HepG2 (cell line): ENCODE measurements around the gene FXYD1. TPM values are rescaled to one million over a fixed set of nuclear protein-coding genes. Genes with fewer than 3 reads are reported as not detected.

ENCODE experiments used
- ATAC-seq: fragments of 200-7000 bp; cut with Tn5 transposase; 3 replicates; pipeline ENCODE4 v1.9.1; 2020; ENCODE audit warnings: mild to moderate bottlenecking, moderate library complexity
- BruUV-seq: library from RNA; stranded (reverse); fragments of 400-500 nt; replicated peaks from 2 replicates; lab custom pipeline; 2021; lab: Mats Ljungman, UMichigan
- CTCF ChIA-PET: fragments of 300-600 bp; formaldehyde crosslinking; extraction: SDS; loops from one replicate; lab custom pipeline; 2021; ENCODE audit warnings: low total read pairs, inconsistent platforms, low intra/inter-chr PET ratio; lab: Yijun Ruan, JAX
- POLR2A ChIA-PET: fragments of 350-600 bp; sonication (Branson Sonifier 250); formaldehyde crosslinking; loops from one replicate; lab custom pipeline; 2020; ENCODE audit warnings: antibody characterized with exemption, inconsistent platforms; lab: Yijun Ruan, JAX
- DNase-seq: peaks from one replicate; pipeline ENCODE4 v3.0.0-alpha.2; 2015; ENCODE audit warnings: low spot score
- FAIRE-seq: peaks from 3 replicates; lab custom pipeline; 2011; peaks lifted over from hg19 to GRCh38; lab: Jason Lieb, UNC
- H2AFZ ChIP-seq: one replicate; pipeline ENCODE4 v1.6.1; 2011; ENCODE audit warnings: low read length, inconsistent platforms
- H3K27ac ChIP-seq: fragments of 300-600 bp; 3 replicates; pipeline ENCODE4 v1.8.0; 2011; ENCODE audit warnings: mixed run types, mild to moderate bottlenecking, mixed read lengths, low read length, inconsistent platforms; ENCODE audit not compliant: insufficient read depth; ENCODE audit errors: extremely low read length
- H3K27me3 ChIP-seq, 2 experiments: fragments of 200-600 bp in 1 of 2; 2 replicates in 1 of 2; 3 replicates in 1 of 2; pipeline versions ENCODE4 v1.6.0 to v1.8.0; 2011; ENCODE audit warnings: low read length in 2 of 2, mild to moderate bottlenecking in 2 of 2, moderate library complexity in 2 of 2, inconsistent platforms in 1 of 2; ENCODE audit not compliant: insufficient read depth in 2 of 2, control insufficient read depth in 1 of 2
- H3K36me3 ChIP-seq, 2 experiments: fragments of 200-600 bp in 1 of 2; replicated peaks in 1 of 2; 2 replicates in 1 of 2; 3 replicates in 1 of 2; pipeline versions ENCODE4 v1.5.1 to v1.8.0; 2011; ENCODE audit warnings: low read length in 2 of 2, inconsistent platforms in 1 of 2; ENCODE audit not compliant: insufficient read depth in 2 of 2, control insufficient read depth in 1 of 2
- H3K4me1 ChIP-seq: 2 replicates; pipeline ENCODE4 v1.5.1; 2012; ENCODE audit warnings: low read length, inconsistent platforms; ENCODE audit not compliant: insufficient read depth
- H3K4me2 ChIP-seq: 2 replicates; pipeline ENCODE4 v1.6.0; 2011; ENCODE audit warnings: low read depth, low read length, inconsistent platforms
- H3K4me3 ChIP-seq, 3 experiments: fragments of 200-600 bp in 1 of 3; sonication (generic), shearing (Covaris generic) in 1 of 3; replicated peaks in 1 of 3; 2 replicates each; pipeline ENCODE4 v1.5.1; 2011 to 2016; ENCODE audit warnings: low read length in 3 of 3, inconsistent platforms in 2 of 3, low read depth in 2 of 3, mild to moderate bottlenecking in 2 of 3, control low read depth in 1 of 3, mixed read lengths in 1 of 3; ENCODE audit not compliant: insufficient read depth in 1 of 3
- H3K79me2 ChIP-seq: one replicate; pipeline ENCODE4 v1.6.1; 2011; ENCODE audit warnings: low read length, inconsistent platforms; ENCODE audit not compliant: insufficient read depth
- H3K9ac ChIP-seq: 2 replicates; pipeline ENCODE4 v1.6.0; 2011; ENCODE audit warnings: mild to moderate bottlenecking, low read depth, low read length, inconsistent platforms; ENCODE audit not compliant: insufficient read depth
- H3K9me3 ChIP-seq: 2 replicates; pipeline ENCODE4 v1.5.1; 2012; ENCODE audit warnings: mild to moderate bottlenecking, low read length
- H4K20me1 ChIP-seq: 2 replicates; pipeline ENCODE4 v1.6.0; 2011; ENCODE audit warnings: inconsistent platforms, mild to moderate bottlenecking, low read length, moderate library complexity; ENCODE audit not compliant: insufficient read depth
- ASH2L ChIP-seq: fragments of 300-600, 200-600 bp; sonication (generic); IDR thresholded peaks from 2 replicates; pipeline ENCODE4 v1.7.0; 2017; ENCODE audit warnings: low read depth, mild to moderate bottlenecking, moderate library complexity, mixed read lengths, low read length; ENCODE audit not compliant: insufficient read length
- LCORL ChIP-seq, 2 experiments: fragments of 450-650 bp in 1 of 2; sonication (generic) in 1 of 2; formaldehyde crosslinking in 1 of 2; IDR thresholded peaks; 2 replicates each; pipeline versions ENCODE4 v1.5.0 to v1.6.1; 2017 to 2020; ENCODE audit warnings: antibody characterized with exemption in 1 of 2, missing genetic modification reagents in 1 of 2
- POLR2AphosphoS5 ChIP-seq: IDR thresholded peaks from 2 replicates; pipeline ENCODE4 v1.6.1; 2012; ENCODE audit warnings: low read depth, low read length
- RAD21 ChIP-seq: fragments of 450-650 bp; formaldehyde crosslinking; IDR thresholded peaks from 2 replicates; pipeline ENCODE4 v1.5.0; 2020; ENCODE audit warnings: mild to moderate bottlenecking
- YY1 ChIP-seq: IDR thresholded peaks from 2 replicates; pipeline ENCODE4 v1.6.1; 2011; ENCODE audit warnings: low read length, low read depth, moderate library complexity, mild to moderate bottlenecking; ENCODE audit not compliant: insufficient read depth, insufficient replicate concordance
- ZNF343 ChIP-seq: sonication (generic); formaldehyde crosslinking; IDR thresholded peaks from 2 replicates; pipeline ENCODE4 v1.4.0; 2020; ENCODE audit warnings: mild to moderate bottlenecking, missing genetic modification reagents
- ZNF605 ChIP-seq: sonication (generic); formaldehyde crosslinking; IDR thresholded peaks from 2 replicates; pipeline ENCODE4 v1.8.0; 2022; ENCODE audit warnings: mild to moderate bottlenecking, missing genetic modification reagents
- ZNF816 ChIP-seq: sonication (generic); formaldehyde crosslinking; IDR thresholded peaks from 2 replicates; pipeline ENCODE4 v1.8.0; 2022; ENCODE audit warnings: missing genetic modification reagents, mild to moderate bottlenecking, borderline replicate concordance
- WGBS: methylation state at CpG from one replicate; pipeline ENCODE4 v1.1.6; 2017; ENCODE audit warnings: low lambda C conversion rate; 5-methylcytosine and 5-hydroxymethylcytosine counted together
- in situ Hi-C: cut with HindIII; loops from 2 replicates; pipeline ENCODE4 v1.10.0; 2017; ENCODE audit warnings: low pct_unique_long_range_greater_than_20kb; ENCODE audit not compliant: extremely low pct_ligation_motif_present
- intact Hi-C: fragments of 100-400 bp; cut with micrococcal nuclease; formaldehyde crosslinking; loops from one replicate; pipeline ENCODE4 v1.10.0; 2022; ENCODE audit not compliant: unreplicated experiment
- polyA plus RNA-seq, 8 experiments: library from polyadenylated mRNA; depleted of rRNA in 3 of 8; stranded (reverse) in 7 of 8; unstranded in 1 of 8; fragments of >200 nt; fragmentation: Illumina TruSeq in 4 of 8; extraction: Trizol in 4 of 8; gene quantifications; 2 replicates each; pipeline versions ENCODE4 v1.2.1 to v1.2.3, GENCODE V29; 2011 to 2016; ENCODE audit warnings: low read depth in 4 of 8, missing spikeins in 1 of 8, mixed read lengths in 1 of 8; ENCODE audit not compliant: insufficient read depth in 1 of 8
- total RNA-seq, 5 experiments: library from RNA; depleted of rRNA; stranded (reverse); fragments of >200 nt; fragmentation: Illumina TruSeq; extraction: Trizol; gene quantifications; 2 replicates each; pipeline ENCODE4 v1.2.3, GENCODE V29; 2016; ENCODE audit warnings: low read depth in 1 of 5
- TF ChIP-seq, protein P1 (sequence below): IDR thresholded peaks from 2 replicates; pipeline ENCODE4 v1.6.1; 2018; ENCODE audit warnings: missing genetic modification reagents, mild to moderate bottlenecking, missing compliant biosample characterization
- TF ChIP-seq, protein P2 (sequence below): sonication (generic); formaldehyde crosslinking; IDR thresholded peaks from 2 replicates; pipeline ENCODE4 v1.5.0; 2020; ENCODE audit warnings: mild to moderate bottlenecking, missing genetic modification reagents
- TF ChIP-seq, protein P3 (sequence below): sonication (generic); formaldehyde crosslinking; IDR thresholded peaks from 2 replicates; pipeline ENCODE4 v1.4.0; 2020; ENCODE audit warnings: missing genetic modification reagents, low read depth, mild to moderate bottlenecking, borderline replicate concordance

The FXYD1 gene
- total and polyA plus RNA-seq, 2 of the 13 experiments (the other 11 are each of a cell fraction or from before 2014, with no cell fraction given) = 31.2 TPM; not detected in 1

DNA sequence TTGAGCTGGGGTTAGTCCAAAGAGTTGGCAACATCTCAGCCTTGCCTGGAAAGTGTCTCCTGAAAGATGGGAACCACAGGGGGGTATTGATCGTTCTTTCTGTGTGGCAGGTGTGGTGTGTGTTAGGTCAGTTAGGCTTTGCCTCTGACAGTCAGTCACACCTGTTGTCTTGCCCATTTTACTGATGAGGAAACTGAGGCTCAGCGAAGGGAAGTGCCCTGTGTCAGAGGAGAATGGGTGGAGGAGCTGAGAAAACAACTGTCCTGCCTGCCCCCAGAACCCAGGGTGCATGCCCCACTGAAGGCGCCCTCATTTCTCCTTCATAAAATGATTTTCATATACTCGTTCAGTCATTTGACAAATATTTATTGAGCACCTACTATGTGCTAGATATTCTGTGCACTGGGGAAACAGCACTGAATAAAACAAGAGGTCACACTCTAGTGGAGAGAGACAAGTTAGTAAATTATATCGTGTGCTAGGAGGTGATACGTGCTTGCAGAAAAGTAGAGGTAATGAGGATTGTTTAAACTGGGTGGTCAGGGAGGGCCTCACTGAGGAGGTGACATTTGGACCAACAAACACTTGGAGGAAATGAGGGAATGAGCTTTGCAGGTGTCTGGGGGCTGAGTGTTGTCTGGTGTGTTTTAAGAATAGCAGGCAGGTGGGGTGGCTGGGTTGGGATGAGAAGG, 17.5 kb downstream of the FXYD1 start:
- no peak overlapping the region for H3K9ac ChIP-seq
- TF ChIP-seq, protein P1, sequence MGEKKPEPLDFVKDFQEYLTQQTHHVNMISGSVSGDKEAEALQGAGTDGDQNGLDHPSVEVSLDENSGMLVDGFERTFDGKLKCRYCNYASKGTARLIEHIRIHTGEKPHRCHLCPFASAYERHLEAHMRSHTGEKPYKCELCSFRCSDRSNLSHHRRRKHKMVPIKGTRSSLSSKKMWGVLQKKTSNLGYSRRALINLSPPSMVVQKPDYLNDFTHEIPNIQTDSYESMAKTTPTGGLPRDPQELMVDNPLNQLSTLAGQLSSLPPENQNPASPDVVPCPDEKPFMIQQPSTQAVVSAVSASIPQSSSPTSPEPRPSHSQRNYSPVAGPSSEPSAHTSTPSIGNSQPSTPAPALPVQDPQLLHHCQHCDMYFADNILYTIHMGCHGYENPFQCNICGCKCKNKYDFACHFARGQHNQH (CRISPR knock-in tag) = no peak
- no peak for TF ChIP-seq ZNF343 (CRISPR knock-in tag)
- no peak for TF ChIP-seq ASH2L
- TF ChIP-seq RAD21 = no peak
- TF ChIP-seq POLR2AphosphoS5 = no peak
- TF ChIP-seq, protein P2, sequence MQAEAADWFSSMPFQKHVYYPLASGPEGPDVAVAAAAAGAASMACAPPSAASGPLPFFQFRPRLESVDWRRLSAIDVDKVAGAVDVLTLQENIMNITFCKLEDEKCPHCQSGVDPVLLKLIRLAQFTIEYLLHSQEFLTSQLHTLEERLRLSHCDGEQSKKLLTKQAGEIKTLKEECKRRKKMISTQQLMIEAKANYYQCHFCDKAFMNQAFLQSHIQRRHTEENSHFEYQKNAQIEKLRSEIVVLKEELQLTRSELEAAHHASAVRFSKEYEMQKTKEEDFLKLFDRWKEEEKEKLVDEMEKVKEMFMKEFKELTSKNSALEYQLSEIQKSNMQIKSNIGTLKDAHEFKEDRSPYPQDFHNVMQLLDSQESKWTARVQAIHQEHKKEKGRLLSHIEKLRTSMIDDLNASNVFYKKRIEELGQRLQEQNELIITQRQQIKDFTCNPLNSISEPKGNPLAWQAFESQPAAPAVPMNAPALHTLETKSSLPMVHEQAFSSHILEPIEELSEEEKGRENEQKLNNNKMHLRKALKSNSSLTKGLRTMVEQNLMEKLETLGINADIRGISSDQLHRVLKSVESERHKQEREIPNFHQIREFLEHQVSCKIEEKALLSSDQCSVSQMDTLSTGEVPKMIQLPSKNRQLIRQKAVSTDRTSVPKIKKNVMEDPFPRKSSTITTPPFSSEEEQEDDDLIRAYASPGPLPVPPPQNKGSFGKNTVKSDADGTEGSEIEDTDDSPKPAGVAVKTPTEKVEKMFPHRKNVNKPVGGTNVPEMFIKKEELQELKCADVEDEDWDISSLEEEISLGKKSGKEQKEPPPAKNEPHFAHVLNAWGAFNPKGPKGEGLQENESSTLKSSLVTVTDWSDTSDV (CRISPR knock-in tag) = no peak
- TF ChIP-seq LCORL (IDR thresholded peaks at IDR 0.05) = no peak
- no peak for TF ChIP-seq LCORL (CRISPR knock-in tag; IDR thresholded peaks at IDR 0.05)
- TF ChIP-seq, protein P3, sequence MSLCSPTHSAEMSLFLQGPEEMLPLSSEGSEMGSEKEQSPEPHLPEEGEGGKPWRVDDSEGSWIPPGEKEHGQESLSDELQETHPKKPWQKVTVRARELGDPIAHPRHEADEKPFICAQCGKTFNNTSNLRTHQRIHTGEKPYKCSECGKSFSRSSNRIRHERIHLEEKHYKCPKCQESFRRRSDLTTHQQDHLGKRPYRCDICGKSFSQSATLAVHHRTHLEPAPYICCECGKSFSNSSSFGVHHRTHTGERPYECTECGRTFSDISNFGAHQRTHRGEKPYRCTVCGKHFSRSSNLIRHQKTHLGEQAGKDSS = no peak
- TF ChIP-seq ZNF816 = no peak
- TF ChIP-seq YY1 = no peak
- no peak for TF ChIP-seq ZNF605
- no peak overlapping the region for H3K4me2 ChIP-seq
- no TSS peak for BruUV-seq
- peaks cover 21 to 60% of the 10 kb centered on the region in 2 experiments; a peak in 4 of 5 replicates for H3K27me3 ChIP-seq
- POLR2A ChIA-PET = no interaction called here
- ATAC-seq (no peak), FAIRE-seq (no peak), DNase-seq (no peak)
- intact Hi-C loops (no loop called here), in situ Hi-C loops (no loop called here)
- H3K79me2 ChIP-seq = no peaks in the 10 kb centered on the region
- H3K4me3 ChIP-seq = no peak overlapping the region
- H3K4me1 ChIP-seq = peaks cover 19% of the 10 kb centered on the region
- H2AFZ ChIP-seq = no peak overlapping the region
- 0 out of 2 replicates have a peak, but pooled peaks cover 2% of the 10 kb centered on the region for H4K20me1 ChIP-seq
- CTCF ChIA-PET = no interaction called here
- H3K27ac ChIP-seq = no peak overlapping the region
- WGBS = 28% methylated on average over 6 of the region's 6 CpGs
- H3K9me3 ChIP-seq = no peaks in the 10 kb centered on the region
- H3K36me3 ChIP-seq = no peaks in the 10 kb centered on the region
